NB4 (cell line): ENCODE data around the gene IQGAP3.
A peak's percentile ranks its signal among the peaks of the same experiment; 100 is the strongest.

Experiments used
- MYC ChIP-seq: IDR thresholded peaks from 2 replicates; pipeline ENCODE4 v1.6.1; 2011; ENCODE audit warnings: low read depth, low read length
- POLR2A ChIP-seq: IDR thresholded peaks from 2 replicates; pipeline ENCODE4 v1.6.1; 2011; ENCODE audit warnings: mild to moderate bottlenecking; ENCODE audit not compliant: insufficient read length; ENCODE audit errors: extremely low read depth
- TF ChIP-seq, protein P1 (sequence below): IDR thresholded peaks from one replicate; pipeline ENCODE4 v1.5.1; 2012; ENCODE audit warnings: low read depth, low read length
- TF ChIP-seq, protein P2 (sequence below): IDR thresholded peaks from 2 replicates; pipeline ENCODE4 v1.6.1; 2011; ENCODE audit warnings: low read depth, low read length

DNA sequence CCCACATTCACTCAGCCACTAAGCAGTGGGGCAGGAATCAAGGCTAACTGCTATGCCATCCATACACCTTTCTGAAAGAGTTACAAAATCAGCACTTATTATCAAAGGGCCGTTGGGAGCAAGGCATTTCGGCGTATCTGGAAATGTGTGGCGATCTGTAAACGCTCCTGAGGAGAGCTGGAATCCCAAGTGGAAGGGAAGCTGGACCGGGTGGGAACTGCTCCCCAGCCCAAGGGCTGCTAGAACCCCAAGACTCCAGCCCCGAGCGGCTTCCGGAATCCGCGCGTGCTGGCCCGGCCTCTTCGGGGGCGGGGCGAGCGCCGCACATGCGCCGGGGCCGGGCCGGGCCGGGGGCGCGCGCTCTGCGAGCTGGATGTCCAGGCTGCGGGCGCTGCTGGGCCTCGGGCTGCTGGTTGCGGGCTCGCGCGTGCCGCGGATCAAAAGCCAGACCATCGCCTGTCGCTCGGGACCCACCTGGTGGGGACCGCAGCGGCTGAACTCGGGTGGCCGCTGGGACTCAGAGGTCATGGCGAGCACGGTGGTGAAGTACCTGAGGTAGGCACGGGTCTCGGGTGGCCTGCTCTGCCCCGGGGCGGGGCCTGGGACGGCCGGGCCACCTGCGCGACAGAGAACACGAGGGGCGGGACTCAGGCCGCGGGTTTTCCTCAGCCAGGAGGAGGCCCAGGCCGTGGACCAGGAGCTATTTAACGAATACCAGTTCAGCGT is 19.2 kb upstream of the IQGAP3 start, which contains the start of gene NAXE:
- TF ChIP-seq MYC, result peak; percentile 53
- TF ChIP-seq, protein P1, sequence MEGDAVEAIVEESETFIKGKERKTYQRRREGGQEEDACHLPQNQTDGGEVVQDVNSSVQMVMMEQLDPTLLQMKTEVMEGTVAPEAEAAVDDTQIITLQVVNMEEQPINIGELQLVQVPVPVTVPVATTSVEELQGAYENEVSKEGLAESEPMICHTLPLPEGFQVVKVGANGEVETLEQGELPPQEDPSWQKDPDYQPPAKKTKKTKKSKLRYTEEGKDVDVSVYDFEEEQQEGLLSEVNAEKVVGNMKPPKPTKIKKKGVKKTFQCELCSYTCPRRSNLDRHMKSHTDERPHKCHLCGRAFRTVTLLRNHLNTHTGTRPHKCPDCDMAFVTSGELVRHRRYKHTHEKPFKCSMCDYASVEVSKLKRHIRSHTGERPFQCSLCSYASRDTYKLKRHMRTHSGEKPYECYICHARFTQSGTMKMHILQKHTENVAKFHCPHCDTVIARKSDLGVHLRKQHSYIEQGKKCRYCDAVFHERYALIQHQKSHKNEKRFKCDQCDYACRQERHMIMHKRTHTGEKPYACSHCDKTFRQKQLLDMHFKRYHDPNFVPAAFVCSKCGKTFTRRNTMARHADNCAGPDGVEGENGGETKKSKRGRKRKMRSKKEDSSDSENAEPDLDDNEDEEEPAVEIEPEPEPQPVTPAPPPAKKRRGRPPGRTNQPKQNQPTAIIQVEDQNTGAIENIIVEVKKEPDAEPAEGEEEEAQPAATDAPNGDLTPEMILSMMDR, result no peak
- peak; percentile 94 for TF ChIP-seq POLR2A
- TF ChIP-seq, protein P2, sequence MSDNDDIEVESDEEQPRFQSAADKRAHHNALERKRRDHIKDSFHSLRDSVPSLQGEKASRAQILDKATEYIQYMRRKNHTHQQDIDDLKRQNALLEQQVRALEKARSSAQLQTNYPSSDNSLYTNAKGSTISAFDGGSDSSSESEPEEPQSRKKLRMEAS, result 0 out of 2 replicates have a peak, but pooled peaks have one; percentile 49
